GM03348 (cell line): Measurements from ENCODE around the gene SELENOM.

Experiments used
- DNase-seq: peaks from one replicate; pipeline ENCODE4 v3.0.0; 2012; ENCODE audit warnings: low spot score

Gene SELENOM, protein sequence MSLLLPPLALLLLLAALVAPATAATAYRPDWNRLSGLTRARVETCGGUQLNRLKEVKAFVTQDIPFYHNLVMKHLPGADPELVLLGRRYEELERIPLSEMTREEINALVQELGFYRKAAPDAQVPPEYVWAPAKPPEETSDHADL

DNA sequence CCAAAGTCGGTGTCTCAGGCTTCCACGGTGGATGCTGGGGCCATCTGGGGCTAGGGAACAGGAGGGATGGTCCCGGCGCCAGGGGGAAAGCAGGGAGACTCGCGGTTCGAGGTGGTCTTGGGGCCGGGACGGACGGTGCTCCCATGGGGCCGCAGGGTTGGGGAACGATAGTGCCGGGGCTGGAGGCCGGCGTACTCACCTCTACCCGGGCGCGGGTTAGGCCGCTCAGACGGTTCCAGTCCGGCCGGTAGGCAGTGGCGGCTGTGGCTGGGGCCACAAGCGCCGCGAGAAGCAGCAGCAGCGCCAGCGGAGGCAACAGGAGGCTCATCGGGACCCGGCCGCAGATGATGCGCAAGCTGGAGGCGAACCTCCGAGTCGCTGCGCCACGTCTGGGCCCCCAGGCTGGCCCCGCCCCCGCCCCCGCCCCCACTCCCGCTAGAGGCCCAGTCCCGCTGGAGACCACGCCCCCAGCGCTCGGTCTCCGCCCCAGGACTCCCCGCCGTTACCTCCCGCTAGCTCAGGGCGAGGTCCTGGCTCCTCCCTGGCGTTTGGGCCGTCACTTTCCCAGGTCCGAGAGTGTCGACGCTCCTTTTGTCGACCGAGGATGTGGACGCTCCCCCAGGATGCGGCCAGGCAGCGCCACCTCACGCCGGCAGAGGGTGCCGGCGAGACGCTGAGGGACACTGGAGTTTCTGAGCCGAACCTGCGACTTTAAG is at the start of gene SELENOM:
Gene SELENOM (minus strand): TSS at position 391 of the 716 bp plus-strand sequence. CDS start 63 bp downstream, at position 328.
- peak; percentile 99 for DNase-seq

DNA sequence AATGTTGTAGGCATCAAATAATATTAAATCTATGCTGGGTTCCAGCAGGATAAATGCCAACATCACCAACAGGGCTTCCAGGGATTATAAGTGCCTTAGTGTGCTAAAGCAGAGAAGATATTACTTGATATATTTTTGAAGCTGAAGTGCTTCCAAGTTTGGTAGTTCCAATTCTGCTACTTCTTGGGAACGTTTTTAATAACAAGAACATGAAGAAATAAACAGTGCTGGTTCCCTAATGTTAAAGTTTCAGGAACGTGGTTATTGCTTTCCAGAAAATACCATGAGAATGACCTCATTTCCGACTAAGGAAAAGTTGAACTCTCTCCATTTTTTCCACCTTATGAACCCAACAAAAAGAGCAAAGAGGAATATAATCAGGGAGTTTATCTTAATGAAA is 48.1 kb upstream of the SELENOM start:
- DNase-seq = peak; percentile 53

DNA sequence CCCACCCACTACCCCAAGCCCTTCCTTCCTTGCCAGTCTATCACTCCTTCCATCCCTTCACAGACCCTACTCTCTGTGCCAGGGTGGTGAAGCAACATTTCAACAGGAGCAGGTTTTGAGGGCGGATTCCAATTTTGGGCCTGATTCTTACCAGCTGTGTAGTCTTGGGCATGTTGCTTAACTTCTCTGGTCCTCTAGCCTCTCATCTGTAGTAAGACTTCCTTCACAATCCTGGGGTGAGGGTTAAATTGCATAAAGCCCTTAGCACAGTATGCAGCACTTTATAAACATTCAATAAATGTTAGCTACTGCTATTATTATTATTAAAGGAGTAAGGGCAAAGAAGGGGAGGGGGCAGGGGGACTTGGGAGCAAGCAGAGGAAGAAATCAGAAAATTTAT is 47.6 kb upstream of the SELENOM start:
- DNase-seq = peak; percentile 5

DNA sequence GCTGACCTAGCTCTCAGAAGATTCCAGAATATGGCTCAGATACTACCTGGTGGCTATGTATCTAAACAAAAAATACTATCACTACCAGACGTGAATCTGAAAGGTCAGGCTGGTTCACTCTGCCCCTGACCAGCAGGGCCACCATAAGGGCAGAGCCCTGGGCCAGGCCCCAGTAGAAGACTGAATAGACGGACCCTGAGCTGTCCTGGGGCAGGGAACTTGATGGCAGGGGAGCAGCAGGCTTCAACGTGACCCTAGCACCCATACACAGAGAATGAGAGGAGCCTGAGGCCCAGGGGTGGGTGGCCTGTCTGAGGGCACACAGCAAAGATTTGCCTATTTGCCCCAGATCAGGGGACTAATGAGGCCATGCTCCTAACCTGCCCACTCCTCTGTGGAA is 46.0 kb upstream of the SELENOM start:
- DNase-seq = no peak

DNA sequence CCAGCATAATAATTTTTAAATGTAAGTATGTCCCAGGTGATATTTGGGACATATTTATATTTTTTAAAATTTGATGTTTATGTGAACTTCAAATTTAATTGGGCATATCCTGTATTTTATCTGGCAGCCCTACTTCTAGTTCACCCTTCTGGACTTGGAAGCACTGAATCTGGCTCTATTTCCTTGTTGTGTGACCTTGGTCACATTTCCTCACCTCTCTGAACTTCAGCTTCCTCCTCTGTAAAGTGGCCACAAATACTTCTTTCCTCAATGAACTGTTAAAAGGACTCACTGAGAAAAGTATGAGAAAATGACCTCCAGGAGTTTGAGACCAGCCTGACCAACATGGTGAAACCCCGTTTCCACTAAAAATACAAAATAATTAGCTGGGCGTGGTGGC is 44.5 kb upstream of the SELENOM start:
- no peak for DNase-seq

DNA sequence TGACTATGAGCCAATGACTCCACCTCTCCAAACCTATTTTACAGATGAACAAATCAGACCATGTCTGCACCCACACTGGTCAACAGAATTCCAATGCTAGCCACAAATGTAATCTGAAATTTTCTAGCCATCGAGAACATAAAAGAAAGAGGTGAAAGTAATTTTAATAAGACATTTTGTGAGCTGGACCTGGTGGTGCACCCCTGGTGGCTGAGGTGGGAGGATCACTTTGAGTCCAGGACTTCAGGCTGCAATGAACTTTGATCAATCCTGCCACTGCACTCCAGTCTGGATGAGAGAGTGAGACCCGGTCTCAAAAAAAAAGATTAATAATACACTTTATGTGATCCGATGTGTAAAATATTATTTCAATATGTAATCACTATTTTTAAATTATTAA is 43.2 kb upstream of the SELENOM start:
- DNase-seq = no peak

DNA sequence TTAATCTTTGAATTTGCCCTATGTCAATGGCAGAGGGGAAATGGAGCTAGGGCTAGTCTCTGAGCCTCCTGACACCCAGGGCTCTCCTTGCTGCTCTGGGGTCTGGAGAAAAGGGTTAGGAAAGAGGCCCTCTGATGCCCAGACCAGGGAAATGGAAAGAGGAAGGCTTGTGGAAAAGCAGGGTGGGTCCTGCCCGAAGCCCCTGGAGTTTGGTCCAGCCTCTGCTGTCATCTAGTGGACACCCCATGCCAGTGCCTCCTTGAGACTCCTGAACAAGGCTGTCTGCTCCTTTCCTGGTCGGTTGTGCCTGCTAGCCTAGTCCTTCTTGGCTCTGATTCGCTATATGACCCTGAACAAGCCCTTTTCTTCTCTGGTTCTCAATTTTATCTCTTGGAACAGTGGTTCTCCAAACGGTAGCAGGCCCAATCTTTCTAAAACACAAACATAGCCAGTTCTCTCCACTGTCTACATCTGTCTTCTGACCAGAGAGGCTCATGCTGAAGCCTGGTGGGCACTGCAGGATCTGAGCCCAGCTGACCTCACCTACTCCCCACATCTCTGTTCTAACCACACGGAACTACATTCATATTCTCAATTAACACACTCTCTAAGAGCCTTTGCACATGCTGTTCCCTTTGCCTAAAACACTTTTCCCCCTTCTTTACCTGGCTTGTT is 41.7 kb upstream of the SELENOM start:
- peak; percentile 91 for DNase-seq

DNA sequence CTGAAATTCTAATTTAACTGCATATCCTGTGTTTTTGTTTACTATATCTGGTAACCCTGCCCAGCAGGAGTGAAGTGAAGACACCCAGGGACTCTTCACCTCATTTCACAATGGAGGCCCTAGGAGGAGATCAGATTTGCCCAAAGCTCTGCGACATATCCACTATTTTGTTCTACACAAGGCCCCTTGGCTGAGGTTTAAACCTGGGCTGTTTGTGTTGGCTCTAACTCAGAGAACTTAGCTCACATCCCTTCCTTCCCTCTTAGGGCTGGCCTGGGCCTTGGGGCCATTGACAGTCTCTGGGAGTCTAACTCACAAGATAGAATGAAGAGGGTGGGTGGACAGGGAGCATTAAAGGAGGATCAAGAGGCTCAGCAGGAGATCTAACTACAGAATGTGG is 41.1 kb upstream of the SELENOM start:
- DNase-seq = no peak

DNA sequence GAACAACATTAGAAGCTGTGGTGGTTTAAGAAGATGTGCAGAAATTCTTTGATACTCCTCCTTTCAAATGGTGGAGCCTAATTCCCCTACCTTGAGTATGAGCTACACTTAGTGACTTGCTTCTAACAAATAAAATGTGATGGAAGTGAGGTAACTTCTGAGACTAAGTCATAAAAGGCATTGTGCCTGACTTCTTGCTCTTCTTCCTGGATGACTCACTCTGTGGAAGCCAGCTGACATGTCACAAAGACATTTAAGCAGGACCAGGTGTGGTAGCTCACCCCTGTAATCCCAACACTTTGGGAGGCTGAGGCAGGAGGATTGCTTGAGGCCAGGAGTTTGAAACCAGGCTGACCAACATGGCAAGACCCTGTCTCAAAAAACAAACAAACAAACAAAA is 36.9 kb upstream of the SELENOM start:
- DNase-seq = no peak

DNA sequence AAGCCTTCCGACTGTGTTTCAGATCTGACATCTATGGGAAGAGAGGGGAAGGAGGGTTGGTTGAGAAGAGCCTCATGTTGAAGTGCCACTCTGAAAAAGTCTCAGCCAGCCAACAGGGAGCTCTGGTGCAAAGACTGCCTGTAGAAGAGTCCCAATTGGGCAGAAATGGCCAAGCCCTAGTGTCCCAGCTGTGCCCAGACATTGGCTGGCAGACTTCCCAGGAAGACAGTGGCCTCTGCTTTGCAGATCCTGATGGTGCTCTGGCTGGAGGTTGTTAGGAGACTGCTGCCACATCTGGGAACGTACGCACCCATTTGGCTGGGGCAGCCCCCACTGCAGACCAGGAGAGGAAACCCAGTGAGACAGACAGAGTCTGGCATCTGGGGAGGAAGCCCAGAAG is 36.2 kb upstream of the SELENOM start:
- no peak for DNase-seq

DNA sequence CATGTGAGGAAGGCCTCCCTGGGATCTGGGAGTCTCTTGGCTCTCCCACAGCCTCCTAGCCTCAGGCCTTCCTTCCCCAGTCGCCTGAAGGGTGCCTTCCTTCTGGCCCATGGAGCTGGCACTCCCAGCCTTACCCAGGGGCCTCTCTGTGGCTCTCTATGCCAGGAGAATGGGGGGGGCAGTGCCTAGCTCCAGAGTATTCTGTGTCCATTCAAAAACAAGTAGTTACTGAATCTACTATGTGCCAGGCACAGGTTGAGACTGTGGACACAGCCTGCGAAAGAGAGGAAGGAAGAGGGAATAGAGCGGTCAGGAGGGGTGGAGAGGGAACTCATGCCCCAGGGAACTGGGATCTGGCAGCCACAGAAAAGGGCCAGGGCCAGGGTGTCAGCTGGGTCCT is 35.7 kb upstream of the SELENOM start:
- DNase-seq = no peak

DNA sequence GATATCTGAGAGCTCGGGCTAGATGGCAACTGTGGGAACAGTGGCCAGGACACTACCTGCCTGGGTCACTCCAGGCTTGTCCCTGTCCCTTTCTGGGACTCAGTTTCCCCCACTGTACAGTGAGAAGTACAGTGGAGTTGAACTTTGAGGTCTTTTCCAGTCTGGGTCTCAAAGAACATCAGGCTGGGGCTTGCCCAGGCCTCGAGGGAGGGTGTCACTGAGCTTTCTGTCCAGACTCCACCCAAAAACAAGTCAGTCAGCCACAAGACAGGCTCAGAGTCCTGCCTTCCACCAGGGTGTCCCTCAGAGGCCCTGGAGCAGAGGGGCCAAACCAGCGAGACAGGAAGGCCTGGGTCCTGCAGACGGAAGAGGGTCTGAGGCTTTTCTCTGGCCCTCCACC is 34.9 kb upstream of the SELENOM start:
- no peak for DNase-seq

DNA sequence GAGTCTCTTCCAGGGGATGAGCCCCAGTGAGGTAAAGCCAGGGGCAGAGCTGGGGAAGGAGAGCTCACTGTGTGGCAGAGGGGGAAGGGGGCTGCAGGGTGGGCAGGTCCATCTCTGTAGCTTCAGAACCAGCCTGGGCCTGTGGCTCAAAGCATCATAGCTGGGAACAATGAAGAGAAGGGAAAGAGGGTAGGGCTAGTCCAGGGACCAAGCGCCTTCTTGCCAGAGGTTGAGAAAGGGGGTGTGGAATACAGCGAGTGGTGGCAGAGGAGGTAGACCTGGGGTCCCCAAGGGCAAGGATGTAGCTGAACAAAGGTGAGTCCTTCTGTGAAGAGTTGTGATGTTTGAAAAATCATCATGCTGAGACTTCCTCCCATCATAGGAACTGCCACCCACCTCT is 34.2 kb upstream of the SELENOM start:
- no peak for DNase-seq

DNA sequence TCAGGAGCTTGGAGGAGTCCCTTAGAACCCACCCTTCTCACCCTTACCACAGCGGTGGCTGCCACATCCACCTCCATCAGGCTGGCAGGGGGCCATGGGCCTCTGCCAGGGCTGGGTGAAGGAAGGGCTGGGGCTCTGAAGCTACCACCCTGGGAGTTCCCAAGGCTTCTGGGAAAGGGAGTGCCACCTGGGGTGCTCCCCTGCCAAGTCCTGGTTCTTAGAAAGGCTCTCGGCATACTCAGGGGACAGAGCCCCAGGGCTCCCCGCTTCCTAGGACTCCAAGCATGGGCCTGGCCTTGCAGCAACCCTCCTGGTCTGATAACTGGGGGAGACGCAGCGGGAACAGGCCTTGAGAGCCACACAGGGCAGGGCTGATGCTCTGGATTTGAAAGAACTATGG is 33.4 kb upstream of the SELENOM start:
- DNase-seq = no peak

DNA sequence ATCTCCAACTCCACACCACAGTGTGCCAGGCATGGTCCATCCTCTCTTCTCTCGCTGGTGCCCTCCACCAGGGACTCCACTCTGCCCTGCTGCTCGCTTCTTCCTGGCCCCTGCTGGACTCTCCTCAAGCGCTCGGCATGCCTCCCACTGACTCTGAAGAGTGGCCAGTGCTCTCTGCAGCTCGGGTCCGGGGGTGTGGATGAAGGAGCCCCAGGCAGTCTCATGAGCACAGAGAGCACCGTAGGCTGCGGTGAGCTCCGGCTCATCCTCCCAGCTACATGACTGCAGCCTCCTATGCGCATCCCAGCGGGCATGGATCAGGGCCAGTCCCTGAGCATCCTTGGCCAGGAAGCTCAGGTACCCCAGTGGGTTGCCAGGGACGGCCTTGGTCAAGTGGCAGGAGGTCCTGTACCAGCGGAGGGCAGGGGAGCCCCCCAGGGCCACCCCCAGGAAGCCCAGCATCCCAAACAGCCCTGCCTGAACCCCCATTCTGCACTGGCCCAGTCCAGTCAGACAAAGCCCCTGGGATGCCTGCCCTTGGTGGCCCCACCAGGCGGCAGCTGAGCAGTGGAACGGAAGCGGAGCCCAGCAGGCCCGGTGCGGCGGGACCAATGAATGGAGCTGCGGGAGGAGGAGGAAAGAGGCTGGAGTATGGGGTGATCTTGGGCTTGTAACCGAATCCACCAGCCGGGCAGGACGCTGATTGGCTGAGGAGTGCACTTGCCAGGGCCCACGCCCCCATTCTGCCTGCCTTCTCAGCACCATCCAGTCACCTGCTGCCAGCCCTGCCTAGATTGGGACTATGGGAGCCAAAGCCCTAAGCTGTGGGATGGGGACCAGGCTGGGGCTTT is 32.7 kb upstream of the SELENOM start, which contains the start of gene PLA2G3:
Gene PLA2G3 (minus strand): TSS at position 643 of the 851 bp plus-strand sequence. CDS start 154 bp downstream, at position 489.
- DNase-seq = peak; percentile 54

DNA sequence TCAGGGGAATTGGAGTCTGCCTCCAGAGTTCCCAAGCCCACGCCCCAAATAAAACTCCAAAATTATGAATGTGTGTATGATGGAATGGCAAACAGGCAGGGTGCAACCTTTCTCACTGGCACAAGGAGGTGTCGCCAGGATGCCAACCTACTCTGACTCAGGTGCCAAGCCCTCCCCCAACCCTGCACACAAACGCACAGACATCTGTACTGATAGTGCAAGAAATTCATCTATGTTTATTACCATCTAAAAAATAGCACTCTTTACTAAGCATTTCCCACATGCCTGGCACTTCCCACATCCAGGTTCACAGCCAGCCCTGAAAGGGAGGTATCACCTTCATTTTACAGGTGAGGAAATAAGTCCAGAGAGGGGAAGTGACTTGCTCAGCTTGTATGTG is 31.7 kb upstream of the SELENOM start:
- no peak for DNase-seq

DNA sequence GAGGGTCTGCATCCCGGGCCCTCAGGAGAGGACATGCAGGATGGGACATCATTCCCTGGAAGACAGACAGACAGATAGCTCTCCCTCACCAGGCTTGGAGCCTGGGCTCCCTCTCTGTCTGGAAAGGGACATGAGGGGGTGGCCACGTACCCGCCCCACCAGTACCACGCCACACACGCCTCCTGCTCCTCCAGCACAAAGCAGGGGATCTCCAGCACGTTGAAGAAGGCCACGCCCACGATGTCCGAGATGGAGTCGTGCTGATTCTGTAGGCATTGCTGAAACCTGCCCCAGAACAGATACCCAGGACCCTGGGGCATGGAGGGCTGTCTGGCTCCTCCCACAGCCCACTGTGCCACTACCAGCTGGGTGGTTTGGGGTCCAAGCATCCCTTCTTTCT is 30.8 kb upstream of the SELENOM start:
- no peak for DNase-seq

DNA sequence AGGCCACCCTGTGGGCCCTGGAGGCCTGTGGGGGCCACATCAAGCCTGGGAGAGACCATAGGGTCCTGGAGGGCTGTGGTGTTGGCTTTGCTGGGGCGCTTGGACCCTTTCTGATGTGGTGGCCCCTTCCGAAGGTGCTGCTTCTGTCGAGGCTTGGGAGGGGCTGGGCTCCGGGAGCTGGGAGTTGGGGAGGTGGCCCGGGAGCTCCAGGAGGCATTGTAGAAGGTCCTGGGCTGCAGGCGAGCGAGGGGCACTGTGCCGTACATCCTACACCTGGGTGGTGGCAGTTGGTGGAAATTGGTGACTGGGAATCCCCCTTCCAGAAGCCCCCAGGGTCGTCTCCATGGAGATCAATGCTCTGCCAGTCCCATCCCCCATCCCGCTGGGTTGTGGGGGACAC is 30.4 kb upstream of the SELENOM start:
- no peak for DNase-seq

DNA sequence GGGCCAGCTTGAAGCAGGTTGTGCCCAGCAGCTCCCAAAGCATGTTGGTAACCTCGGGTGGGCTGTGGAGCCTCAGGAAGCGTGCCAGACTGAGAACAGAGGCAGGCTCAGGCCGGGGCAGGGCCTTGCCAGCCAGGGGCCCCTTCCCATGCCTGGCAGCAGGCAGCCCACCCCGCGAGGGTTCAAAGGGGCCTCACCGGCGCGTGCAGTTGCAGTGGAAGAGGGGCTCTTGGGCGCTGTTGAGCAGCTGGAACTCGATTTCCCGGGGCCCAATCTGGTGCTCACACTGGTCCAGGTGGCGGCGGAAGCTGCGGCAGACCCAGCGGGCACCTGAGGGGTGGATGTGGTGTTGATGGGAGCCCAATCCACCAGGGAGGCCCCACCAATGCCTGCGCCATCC is 29.3 kb upstream of the SELENOM start:
- no peak for DNase-seq

DNA sequence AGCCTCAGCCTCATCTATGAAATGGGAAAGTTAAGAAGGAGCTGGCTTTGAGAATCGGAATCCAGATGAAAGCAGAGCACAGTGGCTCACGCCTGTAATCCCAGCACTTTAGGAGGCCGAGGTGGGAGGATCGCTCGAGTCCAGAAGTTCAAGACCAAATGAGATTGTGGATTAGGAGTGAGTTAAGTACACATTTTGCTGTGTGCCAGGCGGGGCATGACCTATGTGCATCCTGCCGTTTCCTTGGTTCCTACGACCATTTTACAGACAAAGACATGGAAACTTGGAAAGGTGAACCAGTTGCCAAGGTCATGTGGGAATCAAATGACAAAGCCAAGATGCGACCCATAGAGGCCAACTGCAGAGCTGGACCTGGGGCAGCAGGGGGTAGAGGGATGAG is 28.8 kb upstream of the SELENOM start:
- DNase-seq = no peak

DNA sequence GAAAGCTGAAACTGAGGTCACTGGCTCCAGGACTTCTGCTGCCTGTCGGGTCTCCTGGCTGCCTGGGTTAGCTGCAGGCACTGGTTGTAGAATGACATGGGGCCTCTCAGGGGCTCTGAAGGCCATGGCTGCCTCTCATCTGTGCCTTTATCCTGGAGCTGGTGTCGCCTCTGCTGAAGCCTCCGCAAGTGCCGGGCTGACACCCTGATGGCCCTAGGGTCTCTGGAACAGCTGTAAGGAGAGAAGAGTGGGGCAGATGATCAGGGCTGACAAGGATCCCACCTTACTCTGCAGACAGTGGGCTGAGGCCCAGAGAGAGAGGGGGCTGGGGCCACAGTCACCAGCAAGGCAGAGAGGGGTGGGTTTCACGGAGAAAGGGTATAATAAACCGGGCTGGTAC is 28.3 kb upstream of the SELENOM start:
- no peak for DNase-seq

DNA sequence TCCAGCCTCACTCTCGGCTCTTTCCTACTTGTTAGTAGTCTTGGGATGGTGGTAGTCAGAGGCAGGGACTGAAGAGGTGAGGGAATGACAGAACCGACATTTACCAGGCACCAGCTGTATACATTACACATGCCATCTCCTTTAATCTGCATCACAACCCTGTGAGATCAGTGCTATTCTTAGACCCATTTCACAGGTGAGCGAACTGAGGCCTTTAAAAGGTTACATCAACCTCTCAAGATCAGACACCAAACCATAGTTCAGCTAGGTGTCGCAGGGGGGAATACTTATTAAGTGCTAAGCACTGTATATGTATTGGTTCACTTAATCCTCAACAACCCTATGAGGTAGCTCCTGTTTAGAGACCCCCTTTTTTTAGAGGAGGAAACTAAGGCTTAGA is 27.3 kb upstream of the SELENOM start:
- no peak for DNase-seq

DNA sequence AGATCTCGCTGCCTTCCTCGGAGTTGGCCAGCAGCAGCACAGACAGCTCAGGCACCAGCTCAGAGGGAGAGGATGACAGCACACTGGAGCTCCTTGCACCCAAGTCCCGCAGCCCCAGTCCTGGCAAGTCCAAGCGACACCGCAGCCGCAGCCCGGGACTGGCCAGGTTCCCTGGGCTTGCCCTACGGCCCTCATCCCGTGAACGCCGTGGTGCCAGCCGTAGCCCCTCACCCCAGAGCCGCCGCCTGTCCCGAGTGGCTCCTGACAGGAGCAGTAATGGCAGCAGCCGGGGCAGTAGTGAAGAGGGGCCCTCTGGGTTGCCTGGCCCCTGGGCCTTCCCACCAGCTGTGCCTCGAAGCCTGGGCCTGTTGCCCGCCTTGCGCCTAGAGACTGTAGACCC is 26.5 kb upstream of the SELENOM start:
- DNase-seq = no peak
